PFSK-1 (cell line): ENCODE results near the gene PPP1CC.

Experiments
- POLR2AphosphoS5 ChIP-seq: IDR thresholded peaks from 2 replicates; pipeline ENCODE4 v1.6.1; 2012; ENCODE audit warnings: low read depth, mild to moderate bottlenecking, control low read depth, low read length, moderate library complexity
- REST ChIP-seq, 2 experiments: IDR thresholded peaks; 2 replicates each; pipeline versions ENCODE4 v1.6.1 to v1.8.0; 2011 to 2012; ENCODE audit warnings: low read depth in 2 of 2, low read length in 2 of 2, control low read depth in 1 of 2, inconsistent platforms in 1 of 2, mild to moderate bottlenecking in 1 of 2, moderate library complexity in 1 of 2; ENCODE audit not compliant: insufficient read depth in 1 of 2
- TAF1 ChIP-seq: IDR thresholded peaks from 2 replicates; pipeline ENCODE4 v1.6.1; 2012; ENCODE audit warnings: low read length, control low read depth, borderline replicate concordance; ENCODE audit not compliant: insufficient read depth

DNA sequence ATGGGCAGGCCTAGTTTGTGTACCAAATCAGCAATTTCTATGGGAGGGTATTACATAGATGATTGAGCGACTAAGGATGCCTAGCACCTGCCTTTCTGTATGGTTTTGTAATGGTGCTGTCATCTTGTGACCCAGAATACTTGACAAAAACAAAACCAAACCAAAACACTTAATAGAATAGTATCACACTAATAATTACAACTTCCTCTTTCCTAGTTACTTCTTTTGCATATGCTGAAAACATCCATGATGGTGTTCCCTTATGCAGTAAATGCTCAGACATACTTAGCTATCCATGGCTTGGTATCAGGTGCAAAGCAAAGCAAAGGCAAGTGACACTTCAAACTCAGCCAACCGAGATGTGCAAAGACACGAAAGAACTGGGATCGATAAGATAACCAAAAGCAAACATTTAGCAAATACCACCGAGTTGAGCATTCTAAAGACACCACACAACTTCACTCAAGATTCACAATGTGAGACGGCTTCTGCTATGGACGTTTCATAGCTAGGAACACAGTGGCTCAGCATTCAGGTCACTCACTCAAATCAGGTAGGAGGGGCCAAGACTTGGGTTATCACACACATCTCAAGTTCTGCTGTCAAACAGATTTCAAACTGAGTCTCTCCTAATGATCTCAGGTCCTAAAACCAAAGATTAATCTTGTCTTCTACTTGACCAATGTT lies 24.3 kb downstream of the PPP1CC start:
- TF ChIP-seq POLR2AphosphoS5 = no peak
- no peak for TF ChIP-seq TAF1
- no peak for TF ChIP-seq REST (IDR thresholded peaks at IDR 0.05; ENCODE audit: insufficient read depth in 1 of 2, low read depth in 2 of 2, low read length in 2 of 2)
